HL-60/S4 treated with retinoic acid at 250 ng/mL for 4 days and 3 days (cell line): ENCODE measurements around the gene SLFN5.
"Not testable (repeated sequence)": the region's sequence is repeated elsewhere in the genome, so short reads cannot be mapped to it uniquely, and the experiment has no call there.

Experiments used
- in situ Hi-C: fragments of 300-500 bp; cut with MboI; formaldehyde crosslinking; loops from 2 replicates; pipeline ENCODE4 v1.7.0; 2022; ENCODE audit warnings: low sequenced_read_pairs

SLFN5 gene

DNA sequence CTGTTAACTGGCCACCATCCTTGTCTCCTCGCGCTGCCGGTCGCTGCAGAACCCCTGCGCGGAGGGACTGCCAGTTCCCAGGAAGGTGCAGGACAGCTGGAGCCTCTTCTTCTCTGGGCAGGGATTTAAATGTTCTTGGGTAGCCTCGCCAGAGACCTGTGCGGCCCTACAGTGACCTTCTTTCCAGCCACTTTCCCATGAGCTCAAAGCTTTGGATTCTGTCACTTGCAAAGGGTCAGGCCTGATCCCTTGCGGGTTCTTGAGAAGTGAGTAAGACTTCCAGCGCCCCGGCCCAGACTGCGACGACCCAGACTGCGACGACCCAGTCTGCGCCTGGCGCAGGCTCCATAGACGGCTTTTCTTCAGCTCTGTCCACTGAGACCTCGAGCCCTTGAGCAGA lies 1.4 kb upstream of the SLFN5 start:
- in situ Hi-C loops = no loop called here

DNA sequence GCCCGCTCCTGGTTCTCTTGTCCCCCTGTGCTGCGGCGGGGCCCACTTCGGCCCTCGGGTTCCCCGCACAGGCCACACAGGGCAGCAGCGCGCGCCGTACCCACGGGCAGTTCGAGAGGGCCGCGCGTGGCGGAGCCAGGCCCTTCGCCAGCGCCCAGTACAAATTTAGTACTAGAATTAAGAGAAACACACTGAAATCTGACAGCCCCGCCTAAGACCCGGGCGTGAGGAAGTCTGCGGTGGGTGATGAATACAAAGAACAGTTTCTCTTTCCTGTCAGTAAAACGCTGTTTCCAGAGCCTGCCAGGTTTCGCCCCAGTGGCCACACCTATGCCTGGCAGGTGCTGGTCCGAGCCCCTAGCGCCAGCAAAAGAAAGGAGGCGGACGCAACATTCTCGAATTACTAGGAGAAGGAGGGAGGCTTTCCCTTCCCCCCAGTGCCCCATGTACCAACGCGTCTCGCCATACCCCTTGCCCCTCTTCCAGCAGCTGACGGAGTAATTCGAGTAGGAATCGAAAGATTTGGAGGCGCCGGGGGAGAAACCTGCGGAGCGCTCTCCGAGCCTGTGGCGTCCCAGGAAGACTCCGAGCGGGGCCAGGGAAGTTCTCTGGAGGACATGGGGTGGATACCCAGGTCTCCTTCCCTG lies 591 bp upstream of the SLFN5 start:
- in situ Hi-C loops = no loop called here

DNA sequence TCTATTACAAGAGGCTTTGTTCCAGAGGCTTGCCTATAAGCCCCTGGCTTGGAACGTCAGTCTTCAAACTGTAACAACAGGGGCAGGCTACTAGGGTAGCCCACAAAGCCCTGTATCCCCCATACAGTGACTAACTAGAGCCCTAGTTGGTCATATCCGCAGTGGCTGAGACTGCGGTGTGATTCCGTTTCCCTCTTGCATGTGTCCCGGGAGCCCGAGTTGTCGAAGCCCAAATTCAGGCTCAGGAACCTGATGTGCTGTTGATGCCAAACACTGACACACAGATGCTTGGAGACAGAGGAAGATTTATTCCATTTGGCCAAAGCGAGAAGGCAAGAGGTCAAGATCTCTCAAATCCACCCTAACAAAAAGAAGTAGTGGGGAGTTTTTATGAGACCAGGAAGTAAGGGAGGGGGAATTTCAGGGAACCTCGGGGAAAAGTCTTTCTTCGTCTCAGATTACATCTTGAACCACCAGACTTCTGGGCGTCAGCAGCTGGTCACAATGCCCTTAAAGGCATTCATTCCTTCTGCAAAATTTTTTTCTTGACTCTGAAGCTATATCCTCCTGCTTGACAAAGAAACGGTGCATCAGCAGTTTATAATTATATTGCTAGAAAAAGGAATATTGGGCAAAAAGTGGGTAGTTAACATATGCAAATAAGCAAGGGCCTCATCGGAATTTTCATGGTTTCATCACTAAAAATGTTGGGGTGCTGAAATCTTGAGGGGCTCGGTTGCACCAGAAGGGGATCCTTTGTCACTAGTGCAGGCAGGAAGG lies 879 bp downstream of the SLFN5 start:
- in situ Hi-C loops = no loop called here

DNA sequence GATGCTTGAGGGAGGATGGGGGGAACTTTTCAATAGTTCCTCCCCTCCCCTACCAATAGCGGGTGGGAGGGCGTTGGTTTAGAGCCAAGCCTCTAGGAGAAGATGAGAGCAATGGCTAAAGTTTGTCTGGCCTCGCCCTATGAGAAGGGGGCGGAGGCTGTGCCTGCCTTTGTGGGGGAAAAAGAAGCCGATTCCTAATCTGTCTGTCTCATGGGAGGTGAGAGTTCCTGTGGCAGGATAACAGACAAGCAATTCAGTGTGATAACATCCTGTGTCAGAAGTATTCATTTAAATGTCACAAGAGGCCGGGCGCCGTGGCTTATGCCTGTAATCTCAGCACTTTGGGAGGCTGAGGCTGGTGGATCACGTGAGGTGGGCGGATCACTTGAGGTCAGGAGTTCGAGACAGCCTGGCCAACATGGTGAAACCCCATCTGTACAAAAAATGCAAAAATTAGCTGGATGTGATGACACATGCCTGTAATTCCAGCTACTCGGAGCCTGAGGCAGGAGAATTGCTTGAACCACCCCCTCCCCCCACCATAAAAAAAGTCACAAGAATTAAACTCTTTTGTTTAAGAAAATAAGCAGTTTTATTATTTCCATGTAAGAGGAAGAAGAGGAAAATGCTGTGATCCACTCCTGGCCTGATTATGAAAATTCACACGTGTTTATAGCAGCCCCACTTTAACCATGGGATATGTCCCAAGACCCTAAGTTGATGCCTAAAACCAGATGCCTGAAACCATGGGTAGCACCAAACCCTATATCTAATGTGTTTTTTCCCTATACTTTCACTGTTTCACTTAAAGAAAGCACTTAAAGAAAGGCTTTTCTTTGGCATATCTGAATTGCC lies 1.7 kb downstream of the SLFN5 start:
- in situ Hi-C loops = no loop called here

DNA sequence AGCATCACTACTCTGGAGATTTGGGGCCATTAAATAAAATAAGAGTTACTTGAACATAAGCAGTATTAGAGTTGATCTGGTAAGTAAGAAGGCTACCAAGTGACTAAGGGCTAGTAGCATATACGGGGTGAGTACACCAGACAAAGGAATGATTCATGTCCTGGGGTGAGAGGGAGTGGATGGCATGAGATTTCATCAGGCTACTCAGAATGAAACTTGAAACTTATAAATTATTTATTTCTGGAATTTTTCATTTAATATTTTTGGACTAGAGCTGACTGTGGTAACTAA lies 2.3 kb downstream of the SLFN5 start:
- in situ Hi-C loops = no loop called here

DNA sequence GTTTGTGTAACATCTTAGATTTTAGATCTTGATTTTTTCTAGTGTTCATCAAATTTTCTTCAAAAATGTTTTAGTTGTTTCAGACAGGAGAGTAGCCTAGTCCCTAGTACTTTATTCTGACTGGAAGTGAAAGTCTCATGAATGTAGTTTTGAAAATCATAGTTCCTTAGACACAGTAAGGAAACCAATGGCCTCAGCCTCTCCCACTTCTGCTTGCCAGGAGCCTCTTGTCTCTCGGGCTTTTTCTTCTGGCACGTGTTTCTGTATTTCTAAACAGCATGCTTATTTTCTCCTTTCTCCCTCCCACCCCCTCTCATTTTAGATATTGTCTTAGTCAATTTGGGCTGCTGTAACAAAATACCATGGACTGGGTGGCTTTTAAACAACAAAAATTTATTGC lies 9.8 kb downstream of the SLFN5 start:
- in situ Hi-C loops = no loop called here

DNA sequence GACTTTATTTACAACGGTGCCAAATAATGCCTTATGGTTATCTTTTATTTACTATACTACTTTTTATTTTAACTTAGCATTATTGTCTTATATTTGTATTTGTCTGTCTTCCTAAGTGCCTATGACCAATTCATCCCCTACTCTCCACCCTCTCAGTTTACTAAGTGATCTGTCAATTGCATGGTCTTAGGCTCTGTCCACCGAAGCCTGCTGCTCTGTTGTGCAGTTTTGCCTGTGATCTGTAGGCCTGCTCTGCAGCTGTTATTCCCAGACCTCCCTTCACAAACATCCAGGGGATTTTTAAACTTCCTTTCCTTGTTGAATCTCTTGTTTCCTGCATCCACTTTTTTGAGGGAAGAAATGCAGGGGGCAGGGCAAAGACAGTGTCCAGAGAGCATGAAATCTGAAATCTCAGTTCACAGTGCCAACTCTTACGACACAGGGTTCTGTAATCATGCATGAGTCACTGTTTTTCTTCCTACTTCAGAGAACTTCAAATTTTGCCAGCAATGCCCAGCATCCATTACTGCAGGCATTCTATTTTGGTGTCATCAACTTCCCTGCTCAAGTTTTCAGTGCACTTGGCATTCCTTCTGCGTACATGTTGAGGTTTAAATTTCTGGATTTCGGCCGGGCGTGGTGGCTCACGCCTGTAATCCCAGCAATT lies 11.4 kb downstream of the SLFN5 start:
- in situ Hi-C loops = no loop called here

DNA sequence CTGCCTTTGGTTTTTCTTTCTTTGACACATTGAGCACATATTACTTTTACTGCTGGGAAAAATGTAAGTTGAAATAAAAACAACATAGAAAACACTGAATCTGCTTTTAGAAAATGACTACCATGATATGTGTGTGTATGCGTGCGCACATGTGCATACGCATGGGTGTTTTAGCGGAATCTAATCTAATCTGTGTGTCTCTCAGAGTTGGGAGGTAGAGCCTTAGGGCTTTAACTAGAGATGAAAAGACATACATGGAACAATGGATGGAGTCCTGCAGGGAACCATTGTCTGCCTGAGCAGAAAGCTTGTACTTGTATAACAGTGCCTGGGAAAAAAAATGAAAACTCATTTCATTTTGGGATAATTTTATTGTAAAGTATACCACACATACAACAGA lies 12.4 kb downstream of the SLFN5 start:
- in situ Hi-C loops = no loop called here

DNA sequence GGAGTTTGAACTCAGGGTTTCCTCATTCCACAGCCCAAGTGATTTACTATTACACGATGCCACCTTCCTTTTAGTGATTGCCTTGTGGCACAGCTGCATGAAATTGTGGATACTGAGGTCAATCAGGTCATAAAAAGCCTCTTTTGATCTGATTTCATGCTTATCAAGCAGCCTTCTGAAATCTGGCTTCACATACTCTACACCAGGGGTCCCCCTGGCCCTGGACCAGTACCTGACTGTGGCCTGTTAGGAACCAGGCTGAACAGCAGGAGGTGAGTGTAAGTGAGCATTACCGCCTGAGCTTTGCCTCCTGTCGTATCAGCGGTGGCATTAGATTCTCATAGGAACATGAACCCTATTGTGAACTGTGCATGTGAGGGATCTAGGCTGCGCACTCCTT lies 13.8 kb downstream of the SLFN5 start:
- in situ Hi-C loops = no loop called here

DNA sequence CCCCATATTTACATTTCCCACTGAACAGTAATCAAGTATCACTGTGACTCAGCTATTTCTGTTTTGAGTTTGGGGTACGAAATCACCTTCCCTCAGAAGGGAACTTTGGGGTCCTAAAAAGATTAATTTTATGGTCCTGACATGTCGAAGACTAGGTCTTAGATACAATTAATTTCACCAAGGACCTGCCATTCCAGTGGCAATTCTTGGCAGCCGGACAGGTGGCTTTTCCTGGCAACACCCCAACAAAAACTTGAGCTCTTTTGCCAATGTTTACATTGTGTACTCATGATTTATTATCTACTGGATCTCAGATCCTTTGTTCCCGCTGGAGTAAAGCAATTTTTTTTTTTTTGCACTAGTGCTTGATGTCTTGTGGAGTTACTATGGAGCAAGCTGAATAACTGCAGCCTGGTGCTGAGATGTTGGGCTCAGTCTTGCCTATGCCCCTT lies 14.4 kb downstream of the SLFN5 start:
- in situ Hi-C loops = no loop called here

DNA sequence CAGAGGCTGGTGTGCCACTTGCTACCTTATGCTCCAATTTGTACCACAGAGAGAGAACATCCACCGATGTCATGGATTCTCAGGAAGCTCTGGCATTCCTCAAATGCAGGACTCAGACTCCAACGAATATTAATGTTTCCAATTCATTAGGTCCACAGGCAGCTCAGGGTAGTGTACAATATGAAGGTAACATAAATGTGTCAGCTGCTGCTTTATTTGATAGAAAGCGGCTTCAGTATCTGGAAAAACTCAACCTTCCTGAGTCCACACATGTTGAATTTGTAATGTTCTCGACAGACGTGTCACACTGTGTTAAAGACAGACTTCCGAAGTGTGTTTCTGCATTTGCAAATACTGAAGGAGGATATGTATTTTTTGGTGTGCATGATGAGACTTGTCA lies 16.1 kb downstream of the SLFN5 start:
- in situ Hi-C loops = no loop called here

DNA sequence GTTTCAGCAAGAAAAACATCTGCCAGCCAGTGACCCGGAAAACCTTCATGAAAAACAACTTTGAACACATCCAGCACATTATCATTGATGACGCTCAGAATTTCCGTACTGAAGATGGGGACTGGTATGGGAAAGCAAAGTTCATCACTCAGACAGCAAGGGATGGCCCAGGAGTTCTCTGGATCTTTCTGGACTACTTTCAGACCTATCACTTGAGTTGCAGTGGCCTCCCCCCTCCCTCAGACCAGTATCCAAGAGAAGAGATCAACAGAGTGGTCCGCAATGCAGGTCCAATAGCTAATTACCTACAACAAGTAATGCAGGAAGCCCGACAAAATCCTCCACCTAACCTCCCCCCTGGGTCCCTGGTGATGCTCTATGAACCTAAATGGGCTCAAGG lies 22.2 kb downstream of the SLFN5 start:
- in situ Hi-C loops = no loop called here

DNA sequence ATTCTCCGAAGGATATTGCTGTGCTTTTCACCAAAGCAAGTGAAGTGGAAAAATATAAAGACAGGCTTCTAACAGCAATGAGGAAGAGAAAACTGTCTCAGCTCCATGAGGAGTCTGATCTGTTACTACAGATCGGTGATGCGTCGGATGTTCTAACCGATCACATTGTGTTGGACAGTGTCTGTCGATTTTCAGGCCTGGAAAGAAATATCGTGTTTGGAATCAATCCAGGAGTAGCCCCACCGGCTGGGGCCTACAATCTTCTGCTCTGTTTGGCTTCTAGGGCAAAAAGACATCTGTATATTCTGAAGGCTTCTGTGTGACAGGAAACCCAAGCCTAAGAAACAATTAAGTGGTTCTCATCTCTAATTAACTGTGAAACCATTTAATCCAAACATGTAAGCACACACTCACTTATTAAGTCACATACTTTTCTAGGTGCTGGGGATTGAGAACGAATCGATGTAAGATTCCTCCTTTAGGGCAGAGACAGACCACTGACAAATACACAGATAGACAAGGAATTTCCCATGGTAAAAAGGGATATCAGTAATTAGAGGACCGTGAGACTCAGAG lies 22.8 kb downstream of the SLFN5 start:
- in situ Hi-C loops = no loop called here

DNA sequence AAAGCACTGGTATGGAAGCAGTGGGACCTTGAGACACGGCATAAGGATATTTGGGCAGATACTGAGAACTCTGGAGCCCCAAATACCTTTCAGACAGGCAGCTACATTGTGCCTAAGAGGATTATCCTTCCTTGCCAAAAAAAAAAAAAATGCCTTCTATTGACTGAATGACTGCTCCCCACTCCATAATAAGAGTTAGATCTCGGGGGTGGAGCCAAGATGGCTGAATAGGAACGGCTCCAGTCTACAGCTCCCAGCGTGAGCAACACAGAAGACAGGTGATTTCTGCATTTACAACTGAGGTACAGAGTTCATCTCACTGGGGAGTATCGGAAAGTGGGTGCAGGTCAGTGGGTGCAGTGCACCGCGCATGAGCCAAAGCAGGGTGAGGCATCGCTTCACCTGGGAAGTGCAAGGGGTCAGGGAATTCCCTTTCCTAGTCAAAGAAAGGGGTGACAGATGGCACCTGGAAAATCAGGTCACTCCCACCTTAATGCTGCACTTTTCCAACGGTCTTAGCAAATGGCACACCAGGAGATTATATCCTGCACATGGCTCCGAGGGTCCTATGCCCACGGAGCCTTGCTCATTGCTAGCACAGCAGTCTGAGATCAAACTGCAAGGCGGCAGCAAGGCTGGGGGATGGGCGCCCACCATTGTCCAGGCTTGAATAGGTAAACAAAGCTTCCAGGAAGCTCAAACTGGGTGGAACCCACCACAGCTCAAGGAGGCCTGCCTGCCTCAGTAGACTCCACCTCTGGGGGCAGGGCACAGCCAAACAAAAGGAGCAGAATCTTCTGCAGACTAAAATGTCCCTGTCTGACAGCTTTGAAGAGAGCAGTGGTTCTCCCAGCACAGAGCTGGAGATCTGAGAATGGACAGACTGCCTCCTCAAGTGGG lies 31.5 kb downstream of the SLFN5 start:
- in situ Hi-C loops = not testable (repeated sequence)

DNA sequence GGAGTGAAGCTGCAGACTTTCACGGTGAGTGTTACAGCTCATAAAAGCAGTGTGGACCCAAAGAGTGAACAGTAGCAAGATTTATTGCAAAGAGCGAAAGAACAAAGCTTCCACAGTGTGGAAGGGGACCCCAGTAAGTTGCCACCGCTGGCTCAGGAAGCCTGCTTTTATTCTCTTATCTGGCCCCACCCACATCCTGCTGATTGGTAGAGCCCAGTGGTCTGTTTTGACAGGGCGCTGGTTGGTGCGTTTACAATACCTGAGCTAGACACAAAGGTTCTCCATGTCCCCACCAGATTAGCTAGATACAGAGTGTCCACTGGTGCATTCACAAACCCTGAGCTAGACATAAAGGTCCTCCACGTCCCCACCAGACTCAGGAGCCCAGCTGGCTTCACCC lies 35.6 kb downstream of the SLFN5 start:
- in situ Hi-C loops = not testable (repeated sequence)

DNA sequence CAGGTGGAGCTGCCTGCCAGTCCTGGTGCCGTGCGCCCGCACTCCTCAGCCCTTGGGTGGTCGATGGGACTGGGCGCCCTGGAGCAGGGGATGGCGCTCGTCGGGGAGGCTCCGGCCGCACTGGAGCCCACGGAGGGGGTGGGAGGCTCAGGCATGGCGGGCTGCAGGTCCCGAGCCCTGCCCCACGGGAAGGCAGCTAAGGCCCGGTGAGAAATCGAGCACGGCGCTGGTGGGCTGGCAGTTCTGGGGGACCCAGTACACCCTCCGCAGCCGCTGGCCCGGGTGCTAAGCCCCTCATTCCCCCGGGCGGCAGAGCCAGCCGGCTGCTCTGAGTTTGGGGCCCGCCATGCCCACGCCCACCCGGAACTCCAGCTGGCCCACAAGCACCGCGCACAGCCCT lies 36.0 kb downstream of the SLFN5 start:
- in situ Hi-C loops = not testable (repeated sequence)

DNA sequence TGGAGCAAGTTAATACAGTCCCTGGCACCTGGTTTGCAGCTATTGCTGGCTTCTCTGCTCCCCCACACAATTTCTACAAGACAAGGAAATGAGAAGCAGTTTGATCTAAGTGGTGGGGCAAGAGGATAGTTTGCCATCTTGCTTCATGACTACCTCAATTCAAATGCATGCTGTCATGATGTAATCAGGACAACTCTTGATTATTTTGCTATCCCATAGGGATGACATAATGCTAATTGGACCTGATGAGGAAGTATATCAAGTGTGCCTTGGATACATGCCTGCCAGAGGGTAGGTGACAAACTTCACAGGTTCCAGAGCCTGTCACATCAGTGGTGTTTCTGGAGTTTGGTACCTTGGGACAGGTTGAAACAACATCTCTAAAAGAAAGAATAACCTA lies 40.9 kb downstream of the SLFN5 start:
- in situ Hi-C loops = no loop called here

DNA sequence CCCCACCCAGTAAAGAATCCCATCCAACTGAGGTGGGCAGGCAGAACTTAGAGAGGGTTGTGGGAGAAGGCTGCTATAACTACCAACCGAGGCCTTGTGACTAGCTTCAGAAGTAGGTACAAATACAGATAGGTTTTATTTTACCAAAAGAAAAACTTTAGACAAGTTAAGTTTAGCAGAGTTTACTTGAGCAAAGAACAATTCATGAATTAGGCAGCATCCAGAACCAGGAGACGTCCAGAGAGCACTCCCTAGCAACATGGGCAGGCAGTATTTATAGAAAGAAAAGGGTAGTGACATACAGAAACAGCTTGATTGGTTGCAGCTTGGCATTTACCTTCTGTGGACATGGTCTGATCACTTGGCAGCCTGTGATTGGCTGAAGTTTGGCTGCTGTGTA lies 42.1 kb downstream of the SLFN5 start:
- in situ Hi-C loops = no loop called here

DNA sequence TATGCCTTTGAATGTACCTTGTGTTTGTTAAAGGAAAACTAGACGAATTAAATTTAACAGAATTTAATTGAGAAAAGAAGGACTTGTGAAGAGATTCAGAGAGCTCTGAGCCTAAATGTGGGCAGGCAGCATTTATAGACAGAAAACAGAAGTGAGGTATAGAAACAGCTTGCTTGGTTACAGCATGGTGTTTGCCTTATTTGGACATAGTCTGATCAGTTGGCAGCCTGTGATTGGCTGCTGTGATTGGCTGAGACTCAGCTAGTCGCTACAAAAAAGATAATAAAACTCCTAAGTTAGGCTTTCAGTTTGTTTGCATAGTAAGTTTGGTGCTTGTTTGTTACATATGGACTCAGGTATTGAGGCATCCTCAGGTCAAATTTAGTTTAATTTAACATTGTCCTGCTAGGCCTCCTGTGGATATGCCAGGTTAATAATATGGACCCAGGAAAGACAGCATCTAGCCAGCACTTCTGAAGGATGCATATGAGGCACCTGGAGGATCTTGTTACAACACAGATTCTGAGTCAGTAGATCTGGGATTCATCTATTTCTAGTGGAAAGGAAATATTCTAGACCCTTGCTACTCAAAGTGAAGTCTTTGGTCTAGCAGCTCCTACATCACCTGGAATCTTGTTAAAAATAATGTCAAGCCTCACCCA lies 43.4 kb downstream of the SLFN5 start:
- in situ Hi-C loops = no loop called here
